ENCODE data around the gene ADCY3.
"Not testable (repeated sequence)": the region's sequence is repeated elsewhere in the genome, so short reads cannot be mapped to it uniquely, and the experiment has no call there.

The ADCY3 gene

GRCh38 chr2:24844023-24844685 lies 75.9 kb downstream of the ADCY3 start:
- no peak for DNase-seq (ENCODE audit: low read depth in 2 of 2)

GRCh38 chr2:24843330-24843860 lies 76.6 kb downstream of the ADCY3 start:
- DNase-seq (ENCODE audit: low read depth in 2 of 2): no peak

- no peak for DNase-seq (ENCODE audit: low read depth in 2 of 2)
These were observed 77.7 kb downstream of the ADCY3 start for GRCh38 chr2:24842081-24843050.

- no peak for DNase-seq (ENCODE audit: low read depth in 2 of 2)
These were observed 78.8 kb downstream of the ADCY3 start for GRCh38 chr2:24840962-24841945.

GRCh38 chr2:24840164-24840869 lies 79.7 kb downstream of the ADCY3 start:
- DNase-seq (ENCODE audit: low read depth in 2 of 2): no peak

GRCh38 chr2:24839729-24840128 lies 80.3 kb downstream of the ADCY3 start:
- DNase-seq (ENCODE audit: low read depth in 2 of 2): no peak

GRCh38 chr2:24838541-24838940 lies 81.5 kb downstream of the ADCY3 start:
- DNase-seq (ENCODE audit: low read depth in 2 of 2): no peak

- DNase-seq (ENCODE audit: low read depth in 2 of 2): no peak
These were observed 82.0 kb downstream of the ADCY3 start for GRCh38 chr2:24837996-24838513.

GRCh38 chr2:24836706-24837105 lies 83.3 kb downstream of the ADCY3 start:
- no peak for DNase-seq (ENCODE audit: low read depth in 2 of 2)

- DNase-seq (ENCODE audit: low read depth in 2 of 2): no peak
These were observed 83.8 kb downstream of the ADCY3 start for GRCh38 chr2:24836206-24836605.

GRCh38 chr2:24835411-24835810 lies 84.6 kb downstream of the ADCY3 start:
- not testable (repeated sequence) for DNase-seq (ENCODE audit: low read depth in 2 of 2)

GRCh38 chr2:24834733-24835395 lies 85.2 kb downstream of the ADCY3 start:
- DNase-seq (ENCODE audit: low read depth in 2 of 2): no peak

- no peak for DNase-seq (ENCODE audit: low read depth in 2 of 2)
These were observed 86.0 kb downstream of the ADCY3 start for GRCh38 chr2:24833821-24834732.

- no peak for DNase-seq (ENCODE audit: low read depth in 2 of 2)
These were observed 86.9 kb downstream of the ADCY3 start for GRCh38 chr2:24832931-24833701.

- DNase-seq (ENCODE audit: low read depth in 2 of 2): no peak
These were observed 87.5 kb downstream of the ADCY3 start for GRCh38 chr2:24832521-24832920.

GRCh38 chr2:24832073-24832461 lies 88.0 kb downstream of the ADCY3 start:
- no peak for DNase-seq (ENCODE audit: low read depth in 2 of 2)

GRCh38 chr2:24831221-24832072 lies 88.6 kb downstream of the ADCY3 start:
- DNase-seq (ENCODE audit: low read depth in 2 of 2): no peak
